ENCODE data around the gene PLCL1. TPM values are rescaled to one million over a fixed set of nuclear protein-coding genes. Genes with fewer than 3 reads are reported as not detected.

PLCL1 gene
- total RNA-seq, 4 donors from 2014 or later: 6.6 to 10.8 (median 8.3) TPM

DNA sequence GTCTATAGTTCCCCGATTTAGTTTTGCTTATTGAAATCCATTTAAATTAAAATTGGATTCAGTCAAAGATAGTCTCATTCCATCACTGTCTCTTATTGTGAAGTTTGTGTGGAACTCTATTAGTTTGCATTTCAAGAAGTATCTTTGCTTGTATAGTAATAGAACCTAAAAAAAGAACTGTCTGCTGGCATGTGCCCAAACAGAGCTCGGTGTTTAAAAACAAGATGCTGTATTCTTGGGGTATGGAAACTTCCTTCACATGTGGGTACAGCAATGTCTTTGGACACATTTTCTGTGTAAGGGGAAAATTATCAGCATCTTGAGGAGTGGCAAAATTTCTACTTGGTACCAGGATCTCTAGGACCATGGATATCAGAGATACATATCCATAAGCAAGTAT, 292.6 kb downstream of the PLCL1 start:
- no peak for TF ChIP-seq CTCF (IDR thresholded peaks at IDR 0.05; ENCODE audit: low read depth)

GRCh38 chr2:198097630-198098029, 293.2 kb downstream of the PLCL1 start:
- no peak for TF ChIP-seq CTCF (IDR thresholded peaks at IDR 0.05; ENCODE audit: low read depth)

DNA sequence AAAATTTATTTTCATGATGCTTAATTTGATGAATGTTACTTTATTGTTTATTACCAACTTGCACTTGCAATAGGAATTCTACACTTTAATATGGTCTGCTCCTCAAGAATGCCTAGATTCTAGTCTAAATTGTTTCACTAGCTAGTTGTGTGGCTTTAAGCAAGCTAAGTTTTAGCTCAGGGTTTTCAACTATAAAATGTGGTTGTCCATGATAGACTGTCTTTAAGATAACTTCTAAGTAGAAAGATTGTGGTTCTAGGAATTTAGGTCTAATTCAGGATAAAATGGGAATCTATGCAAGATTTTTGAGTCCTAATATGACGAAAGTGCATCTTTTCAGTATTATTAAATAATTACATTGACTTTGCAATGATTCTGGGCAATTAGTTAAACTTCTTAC, 294.0 kb downstream of the PLCL1 start:
- TF ChIP-seq CTCF (IDR thresholded peaks at IDR 0.05; ENCODE audit: low read depth): no peak

DNA sequence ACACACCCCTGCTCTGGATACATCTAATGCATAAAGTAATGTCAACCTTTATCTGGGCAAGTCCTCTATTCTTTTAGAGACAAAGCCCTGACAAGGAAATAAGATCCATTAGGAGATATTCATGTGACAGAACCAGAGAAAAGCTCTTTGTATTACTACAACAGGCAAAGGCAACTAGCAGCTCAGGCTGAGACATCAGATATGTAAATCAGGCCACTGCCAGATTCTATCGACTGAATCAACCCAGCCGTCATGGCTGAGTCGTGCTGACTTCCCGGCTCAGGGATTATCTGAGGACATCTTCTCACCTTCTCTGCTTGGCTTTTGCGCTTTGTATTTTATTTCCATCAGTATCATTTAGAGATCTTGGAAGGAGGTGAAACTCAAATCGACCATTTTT, 294.5 kb downstream of the PLCL1 start:
- no peak for TF ChIP-seq CTCF (IDR thresholded peaks at IDR 0.05; ENCODE audit: low read depth)

DNA sequence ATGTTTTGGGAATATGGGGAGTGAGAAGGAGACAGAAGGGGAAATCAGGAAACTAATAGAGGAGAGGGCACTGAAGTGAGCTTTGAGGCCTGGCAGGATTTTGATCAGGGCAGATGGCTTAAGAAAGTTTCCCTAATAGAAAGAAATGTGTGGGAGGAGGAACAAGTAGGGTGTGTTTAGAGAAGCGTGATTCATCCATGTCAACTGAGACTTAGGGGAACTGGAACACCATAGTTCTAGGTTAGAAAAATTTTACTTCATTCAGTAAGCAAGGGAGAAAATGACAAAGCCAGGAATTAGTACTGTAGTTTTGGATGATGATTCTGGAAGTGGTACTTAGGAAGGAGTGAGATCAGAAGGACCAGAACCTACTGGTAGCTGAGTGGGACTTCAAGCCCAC, 296.0 kb downstream of the PLCL1 start:
- no peak for TF ChIP-seq CTCF (IDR thresholded peaks at IDR 0.05; ENCODE audit: low read depth)

- TF ChIP-seq CTCF (IDR thresholded peaks at IDR 0.05; ENCODE audit: low read depth): no peak
Measured at GRCh38 chr2:198101688-198102087, 297.3 kb downstream of the PLCL1 start.

DNA sequence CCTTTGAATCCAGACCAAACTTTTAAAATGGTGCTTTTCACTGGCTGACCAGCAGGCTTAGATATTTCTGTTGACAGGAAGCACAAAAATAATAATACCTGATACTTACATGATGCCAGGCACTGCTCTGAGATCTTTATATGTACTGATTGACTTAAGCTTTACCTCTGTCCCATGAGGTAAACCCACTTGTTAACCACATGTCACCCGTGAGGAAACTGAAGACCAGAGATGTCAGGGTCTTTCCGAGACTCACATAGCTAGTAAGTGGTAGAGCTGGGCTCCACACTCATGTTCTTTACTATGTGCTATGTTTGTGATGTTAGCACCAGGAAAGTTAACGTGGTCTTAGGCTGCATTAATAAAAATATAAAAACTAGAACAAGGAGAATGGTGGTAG, 297.7 kb downstream of the PLCL1 start:
- no peak for TF ChIP-seq CTCF (IDR thresholded peaks at IDR 0.05; ENCODE audit: low read depth)
